Retina (tissue), 1 donor: ENCODE data around the gene ICA1.
"Not testable (repeated sequence)": the region's sequence is repeated elsewhere in the genome, so short reads cannot be mapped to it uniquely, and the experiment has no call there.

Experiments
- DNase-seq: peaks from one replicate; pipeline ENCODE4 v3.0.0-alpha.2; 2016

The ICA1 gene

GRCh38 chr7:8128449-8129317 is 133.3 kb downstream of the ICA1 start:
- no peak for DNase-seq

- DNase-seq, result no peak
These were observed 135.3 kb downstream of the ICA1 start for GRCh38 chr7:8126601-8127167.

- no peak for DNase-seq
These were observed 136.1 kb downstream of the ICA1 start for GRCh38 chr7:8125680-8126444.

GRCh38 chr7:8121243-8121642 is 140.7 kb downstream of the ICA1 start:
- no peak for DNase-seq

GRCh38 chr7:8120390-8121058 is 141.4 kb downstream of the ICA1 start:
- DNase-seq, result no peak

- DNase-seq, result no peak
These were observed 142.7 kb downstream of the ICA1 start for GRCh38 chr7:8119262-8119661.

- no peak for DNase-seq
These were observed 144.8 kb downstream of the ICA1 start for GRCh38 chr7:8117195-8117594.

- no peak for DNase-seq
These were observed 146.2 kb downstream of the ICA1 start for GRCh38 chr7:8115547-8116402.

GRCh38 chr7:8114175-8114574 is 147.8 kb downstream of the ICA1 start:
- DNase-seq, result no peak

- no peak for DNase-seq
These were observed 148.8 kb downstream of the ICA1 start for GRCh38 chr7:8113184-8113583.

- no peak for DNase-seq
These were observed 149.3 kb downstream of the ICA1 start for GRCh38 chr7:8112685-8113084.

GRCh38 chr7:8111282-8111960 is 150.5 kb downstream of the ICA1 start:
- no peak for DNase-seq

- DNase-seq, result no peak
These were observed 152.6 kb downstream of the ICA1 start for GRCh38 chr7:8109196-8110022.

GRCh38 chr7:8105449-8106095 is 156.4 kb downstream of the ICA1 start:
- DNase-seq, result no peak

- DNase-seq, result no peak
These were observed 158.7 kb downstream of the ICA1 start for GRCh38 chr7:8103282-8103681.

GRCh38 chr7:8101292-8101691 is 160.7 kb downstream of the ICA1 start:
- DNase-seq, result not testable (repeated sequence)

- DNase-seq, result no peak
These were observed 167.5 kb downstream of the ICA1 start for GRCh38 chr7:8094164-8095140.

- DNase-seq, result no peak
These were observed 169.8 kb downstream of the ICA1 start for GRCh38 chr7:8092140-8092539.
